Heart left ventricle (tissue), 13 donors: ENCODE measurements around the gene APOB.

ENCODE experiments used
- POLR2A ChIP-seq, 2 donors: fragments of 450-650 bp; IDR thresholded peaks; one replicate each; pipeline ENCODE4 v1.6.1; 2017; ENCODE audit warnings: antibody characterized with exemption in 2 of 2, mild to moderate bottlenecking in 2 of 2, moderate library complexity in 2 of 2
- TF ChIP-seq, protein P1 (sequence below), 12 donors: fragments of 200-600 bp; sonication (generic) in 4 of 12; IDR thresholded peaks; one replicate each; pipeline versions ENCODE4 v1.5.0 to v1.8.0; 2018 to 2022; ENCODE audit warnings: antibody characterized with exemption in 12 of 12, mild to moderate bottlenecking in 5 of 12
- donor health status: ischemic (EF 13 %, LVEDD 7.1; RV severe dilation, severe dysfunction).
- donor health status: DM: no; HTN: yes; CAD: no.
- donor health status: DM: no; HTN: no; CAD: no.
- donor health status: ischemic (EF 25% LVEDD 6.9; RV normal size, moderate dysfunction).
- donor health status: ischemic (EF 25% LVEDD 5.7; RV mildly dilated, moderate dysfunction).
- donor health status: ischemic (EF 35%, LVEDD 5.7; RV mildly dilated, moderate dysfunction).
- donor health status: nonischemic (EF 11% LVEDD 7.7; RV severe dilation, severe dysfunction).
- donor health status: DM: yes; HTN: yes; CAD: no.
- donor health status: PGD.
- donor health status: ischemic (EF 29% LVEDD 5.4; RV normal size, mild dysfunction).
- donor health status: nonischemic (EF 23%, LVEDD 6.1; RV moderate dilation, normal function).

DNA sequence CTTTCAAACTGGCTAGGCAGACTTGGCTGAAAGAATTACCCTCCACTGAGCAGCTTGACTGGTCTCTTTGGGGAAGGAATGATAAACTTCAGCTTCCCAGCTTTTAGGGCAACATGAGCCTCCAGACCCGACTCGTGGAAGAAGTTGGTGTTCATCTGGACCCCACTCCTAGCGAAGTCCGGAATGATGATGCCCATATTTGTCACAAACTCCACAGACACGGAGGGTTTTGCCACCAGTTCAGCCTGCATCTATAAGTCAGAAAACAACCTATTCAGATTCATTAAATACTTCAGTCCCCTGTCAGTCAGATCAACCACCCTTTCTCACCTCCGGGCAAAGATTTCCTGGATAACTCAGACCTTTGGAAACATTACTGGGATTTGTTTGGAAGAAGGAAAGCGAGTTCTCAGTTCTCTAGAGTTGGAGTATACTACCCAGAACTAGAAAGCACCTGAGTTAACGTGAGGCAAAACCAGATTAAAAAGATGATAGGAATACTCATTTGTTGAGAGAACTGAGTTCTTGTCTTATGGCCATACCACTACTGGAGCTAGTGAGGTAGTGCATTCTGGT is 21.0 kb downstream of the APOB start:
- no peak for TF ChIP-seq POLR2A (IDR thresholded peaks at IDR 0.05)
- TF ChIP-seq, protein P1, sequence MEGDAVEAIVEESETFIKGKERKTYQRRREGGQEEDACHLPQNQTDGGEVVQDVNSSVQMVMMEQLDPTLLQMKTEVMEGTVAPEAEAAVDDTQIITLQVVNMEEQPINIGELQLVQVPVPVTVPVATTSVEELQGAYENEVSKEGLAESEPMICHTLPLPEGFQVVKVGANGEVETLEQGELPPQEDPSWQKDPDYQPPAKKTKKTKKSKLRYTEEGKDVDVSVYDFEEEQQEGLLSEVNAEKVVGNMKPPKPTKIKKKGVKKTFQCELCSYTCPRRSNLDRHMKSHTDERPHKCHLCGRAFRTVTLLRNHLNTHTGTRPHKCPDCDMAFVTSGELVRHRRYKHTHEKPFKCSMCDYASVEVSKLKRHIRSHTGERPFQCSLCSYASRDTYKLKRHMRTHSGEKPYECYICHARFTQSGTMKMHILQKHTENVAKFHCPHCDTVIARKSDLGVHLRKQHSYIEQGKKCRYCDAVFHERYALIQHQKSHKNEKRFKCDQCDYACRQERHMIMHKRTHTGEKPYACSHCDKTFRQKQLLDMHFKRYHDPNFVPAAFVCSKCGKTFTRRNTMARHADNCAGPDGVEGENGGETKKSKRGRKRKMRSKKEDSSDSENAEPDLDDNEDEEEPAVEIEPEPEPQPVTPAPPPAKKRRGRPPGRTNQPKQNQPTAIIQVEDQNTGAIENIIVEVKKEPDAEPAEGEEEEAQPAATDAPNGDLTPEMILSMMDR (IDR thresholded peaks at IDR 0.05), result no peak
